ENCODE data around the gene ZNF831.

ZNF831 gene

DNA sequence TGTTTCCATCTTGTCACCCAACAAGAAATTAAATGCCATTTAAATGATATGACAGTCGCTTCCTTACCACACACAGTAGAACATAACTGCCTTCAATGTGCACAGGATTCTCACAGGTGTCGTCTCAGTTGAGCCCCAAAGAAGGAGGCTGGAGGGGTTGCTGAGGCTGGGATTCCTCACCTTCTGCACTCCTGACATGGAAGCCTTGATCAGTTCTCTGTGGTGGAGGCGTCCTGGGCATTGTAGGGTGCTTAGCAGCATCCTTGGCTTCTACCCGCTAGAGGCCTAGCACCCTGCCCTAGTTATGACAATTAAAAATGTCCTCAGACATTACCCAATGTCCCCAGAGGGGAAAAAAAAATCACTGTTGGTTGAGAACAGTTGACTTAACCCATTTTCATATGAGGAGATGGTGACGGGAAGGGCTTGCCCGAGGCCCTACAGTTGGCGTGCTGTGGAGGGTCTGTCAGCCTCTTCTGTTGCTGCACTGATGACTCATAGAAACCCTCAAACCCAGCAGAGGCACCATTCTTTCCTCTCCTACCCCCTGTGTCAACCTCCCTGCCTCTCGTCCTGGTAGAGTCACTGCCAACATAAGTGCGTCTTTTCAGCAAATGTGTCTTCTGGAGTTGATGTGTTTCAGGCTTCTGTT, 19.3 kb upstream of the ZNF831 start:
- Histone ChIP-seq H3K4me3 (ENCODE audit: low read length) (no peak overlapping the region), H3K9ac (ENCODE audit: low read depth, low read length) (no peak overlapping the region), H3K27me3 (ENCODE audit: insufficient read depth, low read length) (no peaks in the 10 kb centered on the region), H3K36me3 (ENCODE audit: insufficient read depth, low read depth, low read length) (no peaks in the 10 kb centered on the region), H3K9me3 (ENCODE audit: insufficient read depth, low read depth, low read length) (peaks cover 4% of the 10 kb centered on the region; the same call in 1 of the 2 replicates), H3K4me1 (ENCODE audit: insufficient read depth, low read length) (no peaks in the 10 kb centered on the region), H3K27ac (ENCODE audit: low read length) (no peak overlapping the region)

DNA sequence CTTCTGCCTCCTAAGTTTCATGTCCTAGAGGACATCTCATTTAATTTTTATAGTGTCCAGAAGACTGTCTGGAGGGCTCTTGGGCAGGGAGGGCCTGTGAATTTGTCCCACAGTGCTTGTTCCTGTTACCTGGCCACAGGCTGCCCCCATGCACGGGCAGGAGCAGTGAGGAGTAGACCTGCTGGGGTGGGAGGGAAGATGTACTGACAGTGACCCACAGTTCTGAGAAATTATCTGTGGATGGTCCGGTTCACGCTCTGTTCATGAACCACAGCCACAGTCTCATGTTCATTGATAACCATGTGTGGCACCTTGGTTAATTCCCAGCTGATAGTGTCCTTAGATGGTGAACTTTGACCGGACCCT, 18.8 kb upstream of the ZNF831 start:
- Histone ChIP-seq H3K4me3 (ENCODE audit: low read length) (no peak overlapping the region), H3K4me1 (ENCODE audit: insufficient read depth, low read length) (no peaks in the 10 kb centered on the region), H3K9ac (ENCODE audit: low read depth, low read length) (no peak overlapping the region), H3K36me3 (ENCODE audit: insufficient read depth, low read depth, low read length) (no peaks in the 10 kb centered on the region), H3K27me3 (ENCODE audit: insufficient read depth, low read length) (no peaks in the 10 kb centered on the region), H3K9me3 (ENCODE audit: insufficient read depth, low read depth, low read length) (no peaks in the 10 kb centered on the region), H3K27ac (ENCODE audit: low read length) (no peak overlapping the region)

DNA sequence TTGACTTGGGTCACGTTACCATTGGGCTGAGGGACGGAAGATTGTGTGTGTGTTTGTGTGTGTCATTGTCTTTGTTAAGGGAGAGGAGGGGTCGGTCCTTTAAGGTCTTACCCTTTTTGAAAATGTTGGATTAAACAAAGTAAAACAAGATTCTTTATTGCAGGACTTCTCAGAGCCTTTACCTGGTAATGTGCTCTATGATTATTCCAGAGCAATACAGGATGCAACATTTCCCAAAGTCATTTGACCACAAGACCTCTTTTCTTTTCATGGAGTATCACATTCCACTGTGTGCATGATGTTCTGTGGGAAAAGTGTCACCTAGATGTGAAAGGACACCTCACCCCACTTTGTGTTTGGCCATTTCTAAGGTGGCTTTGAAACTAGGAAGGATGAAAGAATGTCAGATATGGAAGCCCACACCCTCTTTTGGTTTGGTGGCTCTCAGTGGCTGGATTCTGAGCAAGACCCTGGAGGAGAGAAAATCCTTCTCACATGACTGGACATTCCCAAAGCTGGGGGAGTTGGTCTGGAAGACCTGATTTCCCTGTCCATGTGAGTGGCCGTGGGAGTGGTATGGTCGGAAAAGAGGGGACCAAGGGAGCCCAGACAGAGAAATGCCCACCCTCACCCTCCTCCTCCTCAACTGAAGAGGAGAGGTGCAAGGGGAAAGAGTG, 18.2 kb upstream of the ZNF831 start:
- H3K4me3 ChIP-seq (ENCODE audit: low read length), result no peak overlapping the region
- H3K27ac ChIP-seq (ENCODE audit: low read length), result no peak overlapping the region
- no peaks in the 10 kb centered on the region for H3K27me3 ChIP-seq (ENCODE audit: insufficient read depth, low read length)
- no peak overlapping the region for H3K9ac ChIP-seq (ENCODE audit: low read depth, low read length)
- H3K4me1 ChIP-seq (ENCODE audit: insufficient read depth, low read length), result no peaks in the 10 kb centered on the region
- no peaks in the 10 kb centered on the region for H3K9me3 ChIP-seq (ENCODE audit: insufficient read depth, low read depth, low read length)
- no peaks in the 10 kb centered on the region for H3K36me3 ChIP-seq (ENCODE audit: insufficient read depth, low read depth, low read length)

DNA sequence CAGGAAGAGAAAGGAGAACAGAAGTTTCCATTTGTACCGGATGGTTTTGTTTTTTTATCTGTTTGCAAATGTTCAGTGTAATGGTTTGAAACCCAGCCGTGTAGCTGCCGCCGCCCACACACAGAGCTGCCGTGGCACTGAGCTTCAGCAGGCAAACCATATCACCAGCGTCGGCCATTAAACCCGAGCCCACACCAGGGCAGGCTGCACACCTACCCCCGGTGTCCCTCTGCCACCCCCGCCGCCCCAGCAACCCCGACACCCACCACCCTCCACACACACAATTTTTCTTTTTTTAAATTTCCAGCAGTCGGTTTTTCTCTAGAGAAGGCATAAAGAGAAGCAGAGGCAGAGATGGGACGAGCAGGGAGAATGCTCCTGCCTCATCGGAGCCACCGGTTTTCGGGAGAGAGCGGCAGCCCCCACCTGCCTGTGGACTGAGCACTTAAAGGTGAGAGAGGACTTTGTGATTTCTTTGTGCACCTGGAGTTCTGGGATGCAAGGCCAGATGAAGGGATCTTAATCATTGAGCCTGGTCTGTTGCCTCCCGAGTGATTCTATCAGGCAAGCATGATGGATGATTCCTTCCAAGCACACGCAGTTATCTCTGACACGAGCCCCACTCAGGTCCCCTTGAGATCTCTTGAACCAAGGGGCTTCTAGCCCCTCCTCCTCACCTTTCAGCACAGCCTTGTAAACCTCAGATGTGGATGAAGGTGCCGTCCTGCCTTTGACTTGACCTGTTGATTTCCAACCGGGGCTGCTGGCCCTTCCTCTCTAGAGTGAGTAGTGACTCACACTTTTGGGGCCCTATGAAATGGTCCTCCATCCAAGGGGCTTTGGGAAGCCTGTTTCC, 17.5 kb upstream of the ZNF831 start:
- Histone ChIP-seq H3K9me3 (ENCODE audit: insufficient read depth, low read depth, low read length) (no peaks in the 10 kb centered on the region), H3K27ac (ENCODE audit: low read length) (no peak overlapping the region), H3K4me1 (ENCODE audit: insufficient read depth, low read length) (no peaks in the 10 kb centered on the region), H3K27me3 (ENCODE audit: insufficient read depth, low read length) (no peaks in the 10 kb centered on the region), H3K9ac (ENCODE audit: low read depth, low read length) (no peak overlapping the region), H3K4me3 (ENCODE audit: low read length) (no peak overlapping the region), H3K36me3 (ENCODE audit: insufficient read depth, low read depth, low read length) (no peaks in the 10 kb centered on the region)

DNA sequence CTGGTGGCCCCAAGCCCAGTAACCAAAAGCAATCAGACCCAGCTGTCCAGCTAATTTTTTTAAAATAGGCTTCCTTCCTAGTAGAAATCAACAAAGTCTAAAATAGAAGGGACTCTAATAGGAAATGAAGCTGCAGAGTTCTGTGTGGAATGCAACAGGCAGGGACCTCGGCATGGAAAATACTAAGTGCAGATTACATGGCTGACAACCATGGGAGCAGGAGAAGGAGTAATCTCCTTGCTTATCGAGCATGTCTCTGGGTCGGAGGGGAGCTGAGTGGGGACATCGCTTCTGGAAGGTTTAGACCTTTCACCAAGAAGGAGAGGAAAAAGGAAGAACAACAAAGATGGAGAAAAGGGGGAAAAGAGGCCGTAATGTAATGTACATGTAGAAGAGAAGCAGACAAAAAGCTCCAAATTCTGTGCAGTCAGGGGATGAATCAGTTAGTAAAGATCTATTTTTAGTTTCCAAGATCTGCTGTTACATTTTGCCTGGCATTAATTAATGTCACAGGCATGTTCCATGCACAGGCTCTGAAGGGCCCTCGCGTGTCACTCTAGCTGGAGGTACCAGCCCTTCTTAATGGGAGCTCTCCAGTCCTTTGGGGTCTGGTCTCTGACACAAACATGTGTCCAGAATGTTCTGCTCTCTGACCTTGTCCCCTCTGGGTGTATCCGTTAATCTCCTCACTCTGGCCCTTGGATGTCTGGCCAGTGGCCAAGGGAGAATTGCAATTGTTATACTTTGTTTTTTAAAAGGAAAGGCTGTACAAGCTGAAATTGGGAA, 16.6 kb upstream of the ZNF831 start:
- Histone ChIP-seq H3K36me3 (ENCODE audit: insufficient read depth, low read depth, low read length) (no peaks in the 10 kb centered on the region), H3K27me3 (ENCODE audit: insufficient read depth, low read length) (no peaks in the 10 kb centered on the region), H3K27ac (ENCODE audit: low read length) (no peak overlapping the region), H3K4me1 (ENCODE audit: insufficient read depth, low read length) (no peaks in the 10 kb centered on the region), H3K4me3 (ENCODE audit: low read length) (no peak overlapping the region), H3K9ac (ENCODE audit: low read depth, low read length) (no peak overlapping the region), H3K9me3 (ENCODE audit: insufficient read depth, low read depth, low read length) (no peaks in the 10 kb centered on the region)

DNA sequence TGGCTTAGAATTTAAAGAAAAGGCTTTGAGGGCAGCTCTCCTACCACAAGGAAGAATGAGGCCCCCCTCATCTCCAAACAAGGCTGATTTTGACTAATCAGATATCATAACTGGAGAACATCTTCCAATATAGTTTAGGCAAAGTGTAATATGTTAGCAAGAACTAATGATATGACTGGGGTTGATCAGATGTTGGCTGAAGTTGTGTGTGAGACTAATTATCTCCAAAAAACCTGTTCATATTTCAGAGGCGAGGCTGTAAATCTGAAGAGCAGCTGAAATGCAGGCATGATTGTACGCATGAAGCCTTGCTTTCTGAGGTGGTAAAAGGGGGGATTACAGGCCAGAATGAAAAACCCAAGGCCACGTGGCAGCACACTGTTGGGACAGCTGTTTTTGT, 16.0 kb upstream of the ZNF831 start:
- H3K9ac ChIP-seq (ENCODE audit: low read depth, low read length), result no peak overlapping the region
- no peak overlapping the region for H3K27ac ChIP-seq (ENCODE audit: low read length)
- H3K36me3 ChIP-seq (ENCODE audit: insufficient read depth, low read depth, low read length), result no peaks in the 10 kb centered on the region
- no peaks in the 10 kb centered on the region for H3K9me3 ChIP-seq (ENCODE audit: insufficient read depth, low read depth, low read length)
- no peaks in the 10 kb centered on the region for H3K27me3 ChIP-seq (ENCODE audit: insufficient read depth, low read length)
- H3K4me1 ChIP-seq (ENCODE audit: insufficient read depth, low read length), result no peaks in the 10 kb centered on the region
- no peak overlapping the region for H3K4me3 ChIP-seq (ENCODE audit: low read length)

DNA sequence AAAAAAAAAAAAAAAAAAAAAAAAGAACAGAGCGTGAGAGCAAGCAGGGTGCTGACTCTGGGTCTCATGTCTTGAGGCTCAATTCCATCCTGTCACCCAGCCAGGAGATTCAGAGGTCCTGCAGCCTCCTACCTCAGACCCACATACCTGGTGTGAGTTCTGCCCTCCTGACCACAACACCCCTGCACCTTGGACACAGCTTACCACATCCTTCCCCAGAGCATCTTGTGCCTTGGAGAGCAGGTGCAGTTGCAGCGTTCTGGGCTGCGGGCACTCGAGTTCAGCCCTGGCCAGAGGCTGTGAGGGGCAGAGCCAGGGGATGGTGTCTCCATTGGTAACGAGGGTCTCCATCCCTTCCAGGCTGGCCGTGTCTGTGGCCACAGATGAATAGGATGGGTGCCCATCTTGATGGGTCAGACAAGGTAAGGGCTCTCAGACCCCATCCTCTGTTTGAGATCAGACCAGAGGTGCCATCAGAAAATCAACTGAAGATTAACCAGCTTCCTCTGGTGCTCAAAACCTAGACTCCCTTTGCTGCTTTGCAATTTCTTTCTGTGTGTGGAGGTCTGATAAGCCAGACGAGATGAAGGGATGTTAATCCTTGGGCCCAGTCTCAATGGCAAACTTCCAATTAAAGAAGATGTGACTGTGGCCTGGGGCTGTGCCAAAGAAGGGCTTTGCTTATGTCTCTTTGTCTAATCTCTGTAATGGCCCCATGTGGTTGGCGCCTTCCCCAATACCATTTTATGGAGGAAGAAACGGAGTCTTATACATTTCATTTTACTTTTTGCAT, 14.7 kb upstream of the ZNF831 start:
- no peaks in the 10 kb centered on the region for H3K9me3 ChIP-seq (ENCODE audit: insufficient read depth, low read depth, low read length)
- H3K27me3 ChIP-seq (ENCODE audit: insufficient read depth, low read length), result no peaks in the 10 kb centered on the region
- no peak overlapping the region for H3K9ac ChIP-seq (ENCODE audit: low read depth, low read length)
- H3K4me3 ChIP-seq (ENCODE audit: low read length), result no peak overlapping the region
- H3K36me3 ChIP-seq (ENCODE audit: insufficient read depth, low read depth, low read length), result no peaks in the 10 kb centered on the region
- no peak overlapping the region for H3K27ac ChIP-seq (ENCODE audit: low read length)
- H3K4me1 ChIP-seq (ENCODE audit: insufficient read depth, low read length), result no peaks in the 10 kb centered on the region

DNA sequence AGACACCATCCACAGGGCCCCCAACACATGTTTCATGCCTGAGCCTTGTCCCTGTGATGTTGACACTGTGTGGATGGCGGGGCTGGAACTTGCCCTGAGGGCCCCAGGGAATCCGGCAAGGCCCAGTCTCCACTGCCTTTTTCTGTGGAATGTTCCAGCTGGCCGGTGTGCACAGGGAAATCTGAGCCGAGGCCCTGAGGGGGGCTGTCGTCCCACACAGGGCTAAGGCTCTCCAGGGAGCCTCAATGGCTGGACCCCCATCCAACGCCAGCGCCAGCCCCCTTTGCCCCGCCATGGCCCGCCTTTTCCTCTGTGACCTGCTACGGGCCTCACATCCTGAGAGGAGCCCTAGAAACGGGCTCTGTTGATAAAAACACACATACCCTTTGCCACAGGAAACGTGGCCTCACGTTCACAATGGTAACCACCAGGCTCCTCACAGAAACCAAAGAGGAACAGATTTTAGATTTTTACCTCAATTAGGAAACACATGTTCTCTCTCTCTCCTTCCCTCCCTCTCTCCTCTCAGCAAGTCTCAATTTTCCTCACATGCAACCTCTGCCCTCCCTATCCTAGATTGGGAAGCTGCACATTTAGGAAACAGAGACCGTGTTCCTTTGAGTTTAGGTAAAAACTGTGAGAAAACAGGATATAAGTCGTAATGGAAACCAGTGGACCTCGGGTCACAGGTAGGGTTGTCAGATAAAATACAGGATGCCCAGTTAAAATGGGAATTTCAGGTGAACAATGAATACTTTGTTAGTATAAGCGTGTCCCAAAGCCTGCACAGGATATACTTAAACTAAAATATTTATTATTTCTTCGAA, 13.7 kb upstream of the ZNF831 start:
- Histone ChIP-seq H3K27me3 (ENCODE audit: insufficient read depth, low read length) (no peaks in the 10 kb centered on the region), H3K27ac (ENCODE audit: low read length) (no peak overlapping the region), H3K9ac (ENCODE audit: low read depth, low read length) (no peak overlapping the region), H3K4me3 (ENCODE audit: low read length) (no peak overlapping the region), H3K4me1 (ENCODE audit: insufficient read depth, low read length) (no peaks in the 10 kb centered on the region), H3K36me3 (ENCODE audit: insufficient read depth, low read depth, low read length) (no peaks in the 10 kb centered on the region), H3K9me3 (ENCODE audit: insufficient read depth, low read depth, low read length) (no peaks in the 10 kb centered on the region)

DNA sequence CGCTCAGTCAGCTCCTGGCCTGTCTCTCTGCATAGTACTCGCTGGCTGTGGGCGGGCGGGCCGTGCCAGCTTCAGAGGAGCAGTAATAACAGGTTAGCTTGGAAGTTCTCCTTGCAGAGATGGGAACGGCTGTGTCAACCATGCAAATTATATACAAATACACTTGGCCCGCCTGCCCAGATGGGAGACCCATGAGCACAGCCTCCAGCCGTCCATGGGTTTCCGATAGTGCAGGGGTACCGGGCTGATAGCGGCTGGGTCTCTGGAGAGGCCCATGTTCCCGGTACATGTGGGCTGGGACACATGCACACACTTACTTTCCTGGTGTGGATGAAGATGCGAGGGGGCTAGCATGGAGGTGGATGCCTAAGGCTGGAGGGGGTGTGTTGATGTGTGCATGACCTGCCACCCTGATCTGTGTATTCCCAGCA, 12.8 kb upstream of the ZNF831 start:
- H3K4me3 ChIP-seq (ENCODE audit: low read length), result no peak overlapping the region
- no peaks in the 10 kb centered on the region for H3K4me1 ChIP-seq (ENCODE audit: insufficient read depth, low read length)
- H3K27ac ChIP-seq (ENCODE audit: low read length), result no peak overlapping the region
- H3K9me3 ChIP-seq (ENCODE audit: insufficient read depth, low read depth, low read length), result no peaks in the 10 kb centered on the region
- no peak overlapping the region for H3K9ac ChIP-seq (ENCODE audit: low read depth, low read length)
- H3K36me3 ChIP-seq (ENCODE audit: insufficient read depth, low read depth, low read length), result no peaks in the 10 kb centered on the region
- H3K27me3 ChIP-seq (ENCODE audit: insufficient read depth, low read length), result no peaks in the 10 kb centered on the region

DNA sequence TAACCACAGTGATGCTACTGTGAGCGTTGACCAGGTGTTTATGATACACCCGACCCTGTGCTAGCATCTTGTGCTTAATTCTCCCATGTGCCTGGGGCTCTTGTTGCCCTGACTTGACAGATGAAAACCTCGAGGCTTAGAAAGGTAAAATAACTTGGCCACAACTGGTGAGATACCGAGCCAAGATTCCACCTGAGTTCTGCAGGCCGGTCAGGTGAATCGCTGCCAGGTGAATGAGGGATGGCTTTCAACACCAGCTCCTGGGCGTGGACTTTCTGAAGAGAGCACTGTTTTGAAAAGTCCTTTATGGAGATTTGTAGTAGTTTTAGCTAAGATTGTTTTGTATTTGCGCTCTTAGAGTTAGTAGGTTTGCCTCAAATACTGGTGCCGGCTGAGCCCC, 12.2 kb upstream of the ZNF831 start:
- Histone ChIP-seq H3K4me3 (ENCODE audit: low read length) (no peak overlapping the region), H3K9ac (ENCODE audit: low read depth, low read length) (no peak overlapping the region), H3K9me3 (ENCODE audit: insufficient read depth, low read depth, low read length) (no peaks in the 10 kb centered on the region), H3K27ac (ENCODE audit: low read length) (no peak overlapping the region), H3K36me3 (ENCODE audit: insufficient read depth, low read depth, low read length) (no peaks in the 10 kb centered on the region), H3K4me1 (ENCODE audit: insufficient read depth, low read length) (no peaks in the 10 kb centered on the region), H3K27me3 (ENCODE audit: insufficient read depth, low read length) (no peaks in the 10 kb centered on the region)

All from iPS-20b (cell line).